ENCODE results near the gene PTX4. TPM values are rescaled to one million over a fixed set of nuclear protein-coding genes. Genes with fewer than 3 reads are reported as not detected.

The PTX4 gene
- total and polyA plus RNA-seq, 2 donors (not counting 3 experiments of a cell fraction or from before 2014, with no cell fraction given): 0.31 TPM; not detected in 1

- H3K4me3 ChIP-seq (replicated peaks in 1 of 3; ENCODE audit: insufficient read depth in 1 of 3, low read depth in 1 of 3, low read length in 3 of 3): no peak overlapping the region
- H2AFZ ChIP-seq (ENCODE audit: low read depth, low read length): no peak overlapping the region
- H3K9me3 ChIP-seq (replicated peaks; ENCODE audit: control insufficient read depth, insufficient read depth, low read length): no peaks in the 10 kb centered on the region
- no peak for DNase-seq (ENCODE audit: low read depth, low spot score)
- no TSS peak for BruUV-seq (replicated peaks)
- H4K20me1 ChIP-seq (replicated peaks; ENCODE audit: control insufficient read depth, extremely low read depth, insufficient read depth, low read length): no peaks in the 10 kb centered on the region
- TF ChIP-seq POLR2A (IDR thresholded peaks at IDR 0.05; ENCODE audit: low read depth, low read length) (no peak), EZH2 (IDR thresholded peaks at IDR 0.05; ENCODE audit: borderline replicate concordance, low read depth, low read length, severe bottlenecking) (no peak), JUN (IDR thresholded peaks at IDR 0.05; ENCODE audit: borderline replicate concordance, insufficient read depth, insufficient read length, low read depth) (no peak), FOS (IDR thresholded peaks at IDR 0.05; ENCODE audit: borderline replicate concordance, insufficient read depth, low read length) (no peak), CTCF (IDR thresholded peaks at IDR 0.05; ENCODE audit: extremely low read depth in 1 of 2, insufficient read depth in 1 of 2, low read depth in 1 of 2, low read length in 2 of 2) (no peak), MAX (IDR thresholded peaks at IDR 0.05; ENCODE audit: insufficient read depth, insufficient read length) (no peak), MYC (IDR thresholded peaks at IDR 0.05; ENCODE audit: low read depth, low read length) (no peak), GATA2 (IDR thresholded peaks at IDR 0.05; ENCODE audit: insufficient read depth, insufficient read length, low read depth, low read length) (no peak), POLR2AphosphoS5 (IDR thresholded peaks at IDR 0.05; ENCODE audit: insufficient read depth, low read depth, low read length) (no peak)
- intact Hi-C loops (cut with micrococcal nuclease) (no loop called here), dilution Hi-C loops (cut with MboI; ENCODE audit: extremely low pct_ligation_motif_present, low sequenced_read_pairs) (no loop called here)
- H3K27ac ChIP-seq (ENCODE audit: insufficient read depth, low read depth, low read length): no peak overlapping the region
- H3K79me2 ChIP-seq (ENCODE audit: control insufficient read depth, insufficient read depth, low read length): no peaks in the 10 kb centered on the region
- H3K4me2 ChIP-seq (ENCODE audit: insufficient read depth, low read length): no peak overlapping the region
- H3K9me1 ChIP-seq (replicated peaks; ENCODE audit: control insufficient read depth, extremely low read depth, insufficient read depth, low read length): no peaks in the 10 kb centered on the region
- H3K27me3 ChIP-seq (ENCODE audit: control insufficient read depth in 2 of 2, insufficient read depth in 2 of 2, low read length in 2 of 2): no peaks in the 10 kb centered on the region
- POLR2A ChIA-PET: no interaction called here
- CTCF ChIA-PET: no interaction called here
- no peak overlapping the region for H3K9ac ChIP-seq (replicated peaks; ENCODE audit: extremely low read depth, insufficient read depth, low read length)
- H3K36me3 ChIP-seq (ENCODE audit: control insufficient read depth in 2 of 2, extremely low read depth in 1 of 2, insufficient read depth in 2 of 2, low read length in 2 of 2): peaks cover 0 to 51% of the 10 kb centered on the region in 2 experiments
- H3K4me1 ChIP-seq (ENCODE audit: control insufficient read depth, extremely low read depth, insufficient read depth, low read length): no peaks in the 10 kb centered on the region
- FAIRE-seq: no peak
Observed at GRCh38 chr16:1457489-1458245, 31.1 kb downstream of the PTX4 start.

All from endothelial cell of umbilical vein (primary cell).